Left ventricle myocardium inferior (tissue), 1 donor: ENCODE results near the gene ARHGAP24. TPM values are rescaled to one million over a fixed set of nuclear protein-coding genes. Genes with fewer than 3 reads are reported as not detected.

Experiments
- DNase-seq: peaks from one replicate; pipeline ENCODE4 v3.0.0-alpha.2; 2020
- H3K27ac ChIP-seq: fragments of 200-600 bp; replicated peaks from 2 replicates; pipeline ENCODE4 v1.8.0; 2021
- H3K27me3 ChIP-seq: fragments of 200-600 bp; 2 replicates; pipeline ENCODE4 v1.8.0; 2021; ENCODE audit warnings: low read depth
- H3K36me3 ChIP-seq: fragments of 200-600 bp; 2 replicates; pipeline ENCODE4 v1.8.0; 2021
- H3K4me1 ChIP-seq: fragments of 200-600 bp; 2 replicates; pipeline ENCODE4 v1.8.0; 2021
- H3K4me3 ChIP-seq: fragments of 200-600 bp; 2 replicates; pipeline ENCODE4 v1.8.0; 2021; ENCODE audit warnings: mild to moderate bottlenecking, moderate library complexity
- H3K9me3 ChIP-seq: fragments of 200-600 bp; replicated peaks from 2 replicates; pipeline ENCODE4 v1.8.0; 2021
- CTCF ChIP-seq: fragments of 200-600 bp; IDR thresholded peaks from 2 replicates; pipeline ENCODE4 v1.8.0; 2021; ENCODE audit warnings: antibody characterized with exemption, mild to moderate bottlenecking, borderline replicate concordance
- intact Hi-C: fragments of 100-400 bp; cut with micrococcal nuclease; formaldehyde crosslinking; loops from one replicate; pipeline ENCODE4 v1.11.0; 2022
- total RNA-seq: library from RNA; stranded (reverse); fragmentation: NEBNext Ultra II Directional; extraction: Animal tissue kit (Norgen Biotek cat#: 25700); gene quantifications from one replicate; pipeline ENCODE4 v1.2.1, GENCODE V29; 2021
- donor health status: DM: no; HTN: yes; CAD: no; lungs with severe emphysema.

The ARHGAP24 gene
- total RNA-seq, 1 donor from 2014 or later: 13.7 TPM

- no peak for DNase-seq
These were observed 476.1 kb downstream of the ARHGAP24 start for GRCh38 chr4:85951099-85951498.

GRCh38 chr4:85952528-85952927 is 477.6 kb downstream of the ARHGAP24 start:
- no peaks in the 10 kb centered on the region for H3K36me3 ChIP-seq
- H3K27ac ChIP-seq: no peak overlapping the region
- TF ChIP-seq CTCF: no peak
- no peaks in the 10 kb centered on the region for H3K27me3 ChIP-seq
- no peak for DNase-seq
- H3K4me3 ChIP-seq: no peak overlapping the region
- intact Hi-C loops: no loop called here
- H3K4me1 ChIP-seq: peaks cover 4% of the 10 kb centered on the region
- H3K9me3 ChIP-seq: no peaks in the 10 kb centered on the region

More at GRCh38 chr4:85951099-85951498, 476.1 kb downstream of the ARHGAP24 start:
- Histone ChIP-seq H3K27ac (no peak overlapping the region), H3K36me3 (no peaks in the 10 kb centered on the region), H3K9me3 (no peaks in the 10 kb centered on the region), H3K4me1 (peaks cover 4% of the 10 kb centered on the region), H3K27me3 (no peaks in the 10 kb centered on the region), H3K4me3 (no peak overlapping the region)
- no peak for TF ChIP-seq CTCF
- intact Hi-C loops: no loop called here

- H3K4me3 ChIP-seq: no peak overlapping the region
- no peak overlapping the region for H3K27ac ChIP-seq
- no peaks in the 10 kb centered on the region for H3K27me3 ChIP-seq
- no peaks in the 10 kb centered on the region for H3K9me3 ChIP-seq
- no peak for DNase-seq
- H3K36me3 ChIP-seq: no peaks in the 10 kb centered on the region
- intact Hi-C loops: no loop called here
- no peak for TF ChIP-seq CTCF
- peaks cover 4% of the 10 kb centered on the region for H3K4me1 ChIP-seq
These were observed 478.2 kb downstream of the ARHGAP24 start for GRCh38 chr4:85952972-85953650.

GRCh38 chr4:85953651-85954018 is 478.7 kb downstream of the ARHGAP24 start:
- H3K27me3 ChIP-seq: no peaks in the 10 kb centered on the region
- no peak for DNase-seq
- TF ChIP-seq CTCF: no peak
- H3K9me3 ChIP-seq: no peaks in the 10 kb centered on the region
- no peak overlapping the region for H3K4me3 ChIP-seq
- no peak overlapping the region for H3K27ac ChIP-seq
- no peaks in the 10 kb centered on the region for H3K36me3 ChIP-seq
- intact Hi-C loops: no loop called here
- peaks cover 4% of the 10 kb centered on the region for H3K4me1 ChIP-seq

- peaks cover 4% of the 10 kb centered on the region for H3K4me1 ChIP-seq
- no peak overlapping the region for H3K27ac ChIP-seq
- H3K36me3 ChIP-seq: no peaks in the 10 kb centered on the region
- no peaks in the 10 kb centered on the region for H3K27me3 ChIP-seq
- no peak for TF ChIP-seq CTCF
- no peak for DNase-seq
- intact Hi-C loops: no loop called here
- H3K4me3 ChIP-seq: no peak overlapping the region
- no peaks in the 10 kb centered on the region for H3K9me3 ChIP-seq
These were observed 480.8 kb downstream of the ARHGAP24 start for GRCh38 chr4:85955620-85956292.
